Measurements from ENCODE around the gene OGFOD1. TPM values are rescaled to one million over a fixed set of nuclear protein-coding genes. Genes with fewer than 3 reads are reported as not detected.

Gene OGFOD1
- polyA plus RNA-seq, 1 donor (not counting 4 experiments of a cell fraction or from before 2014, with no cell fraction given) = 70.5 TPM

GRCh38 chr16:56493126-56493525, 41.8 kb downstream of the OGFOD1 start:
- Histone ChIP-seq H3K9ac (ENCODE audit: control insufficient read depth, extremely low read depth, insufficient read depth, low read length) (no peak overlapping the region), H3K27ac (ENCODE audit: control insufficient read depth, insufficient read depth, low read length) (no peak overlapping the region), H3K4me2 (ENCODE audit: control insufficient read depth, extremely low read depth, insufficient read depth, low read depth, low read length) (no peak overlapping the region), H3K79me2 (ENCODE audit: control insufficient read depth, insufficient read depth, low read length) (no peaks in the 10 kb centered on the region), H3K4me3 (ENCODE audit: control insufficient read depth in 2 of 3, extremely low read depth in 1 of 3, insufficient read depth in 2 of 3, low read depth in 1 of 3, low read length in 3 of 3) (no peak overlapping the region), H3K9me1 (ENCODE audit: control insufficient read depth, extremely low read depth, insufficient read depth, low read length) (no peaks in the 10 kb centered on the region), H3K9me3 (ENCODE audit: control insufficient read depth, low read depth, low read length) (no peaks in the 10 kb centered on the region), H3K27me3 (ENCODE audit: control insufficient read depth, extremely low read depth, insufficient read depth, low read length) (no peaks in the 10 kb centered on the region), H3K4me1 (ENCODE audit: control insufficient read depth, extremely low read depth, insufficient read depth, low read length) (no peaks in the 10 kb centered on the region), H3K36me3 (ENCODE audit: control insufficient read depth in 2 of 2, extremely low read depth in 1 of 2, insufficient read depth in 2 of 2, low read length in 2 of 2) (peaks cover 0 to 17% of the 10 kb centered on the region in 2 experiments), H2AFZ (ENCODE audit: control insufficient read depth, low read length) (no peak overlapping the region), H4K20me1 (ENCODE audit: control insufficient read depth, extremely low read depth, insufficient read depth, low read length) (no peaks in the 10 kb centered on the region)
- FAIRE-seq = no peak
- no peak for DNase-seq (ENCODE audit: low read depth, low spot score)
- dilution Hi-C loops (cut with MboI; ENCODE audit: extremely low pct_ligation_motif_present, low sequenced_read_pairs) = no loop called here
- TF ChIP-seq, protein P1, sequence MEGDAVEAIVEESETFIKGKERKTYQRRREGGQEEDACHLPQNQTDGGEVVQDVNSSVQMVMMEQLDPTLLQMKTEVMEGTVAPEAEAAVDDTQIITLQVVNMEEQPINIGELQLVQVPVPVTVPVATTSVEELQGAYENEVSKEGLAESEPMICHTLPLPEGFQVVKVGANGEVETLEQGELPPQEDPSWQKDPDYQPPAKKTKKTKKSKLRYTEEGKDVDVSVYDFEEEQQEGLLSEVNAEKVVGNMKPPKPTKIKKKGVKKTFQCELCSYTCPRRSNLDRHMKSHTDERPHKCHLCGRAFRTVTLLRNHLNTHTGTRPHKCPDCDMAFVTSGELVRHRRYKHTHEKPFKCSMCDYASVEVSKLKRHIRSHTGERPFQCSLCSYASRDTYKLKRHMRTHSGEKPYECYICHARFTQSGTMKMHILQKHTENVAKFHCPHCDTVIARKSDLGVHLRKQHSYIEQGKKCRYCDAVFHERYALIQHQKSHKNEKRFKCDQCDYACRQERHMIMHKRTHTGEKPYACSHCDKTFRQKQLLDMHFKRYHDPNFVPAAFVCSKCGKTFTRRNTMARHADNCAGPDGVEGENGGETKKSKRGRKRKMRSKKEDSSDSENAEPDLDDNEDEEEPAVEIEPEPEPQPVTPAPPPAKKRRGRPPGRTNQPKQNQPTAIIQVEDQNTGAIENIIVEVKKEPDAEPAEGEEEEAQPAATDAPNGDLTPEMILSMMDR (optimal IDR thresholded peaks at IDR 0.05 in 1 of 3, IDR thresholded peaks at IDR 0.05 in 1 of 3, conservative IDR thresholded peaks at IDR 0.05 in 1 of 3; ENCODE audit: extremely low read depth in 1 of 3, insufficient read depth in 2 of 3, low read length in 3 of 3) = no peak
- no peak for TF ChIP-seq EZH2 (IDR thresholded peaks at IDR 0.05; ENCODE audit: low read length)

GRCh38 chr16:56493815-56494214, 42.5 kb downstream of the OGFOD1 start:
- TF ChIP-seq, protein P1 (optimal IDR thresholded peaks at IDR 0.05 in 1 of 3, IDR thresholded peaks at IDR 0.05 in 1 of 3, conservative IDR thresholded peaks at IDR 0.05 in 1 of 3; ENCODE audit: extremely low read depth in 1 of 3, insufficient read depth in 2 of 3, low read length in 3 of 3) = no peak
- TF ChIP-seq EZH2 (IDR thresholded peaks at IDR 0.05; ENCODE audit: low read length) = no peak
- no peaks in the 10 kb centered on the region for H3K9me1 ChIP-seq (ENCODE audit: control insufficient read depth, extremely low read depth, insufficient read depth, low read length)
- no peaks in the 10 kb centered on the region for H3K79me2 ChIP-seq (ENCODE audit: control insufficient read depth, insufficient read depth, low read length)
- FAIRE-seq = no peak
- H3K27ac ChIP-seq (ENCODE audit: control insufficient read depth, insufficient read depth, low read length) = no peak overlapping the region
- H3K4me2 ChIP-seq (ENCODE audit: control insufficient read depth, extremely low read depth, insufficient read depth, low read depth, low read length) = no peak overlapping the region
- H3K36me3 ChIP-seq (ENCODE audit: control insufficient read depth in 2 of 2, extremely low read depth in 1 of 2, insufficient read depth in 2 of 2, low read length in 2 of 2) = peaks cover 2 to 17% of the 10 kb centered on the region in 2 experiments
- no peaks in the 10 kb centered on the region for H3K4me1 ChIP-seq (ENCODE audit: control insufficient read depth, extremely low read depth, insufficient read depth, low read length)
- H4K20me1 ChIP-seq (ENCODE audit: control insufficient read depth, extremely low read depth, insufficient read depth, low read length) = no peaks in the 10 kb centered on the region
- H3K27me3 ChIP-seq (ENCODE audit: control insufficient read depth, extremely low read depth, insufficient read depth, low read length) = no peaks in the 10 kb centered on the region
- no peaks in the 10 kb centered on the region for H3K9me3 ChIP-seq (ENCODE audit: control insufficient read depth, low read depth, low read length)
- no peak overlapping the region for H3K4me3 ChIP-seq (ENCODE audit: control insufficient read depth in 2 of 3, extremely low read depth in 1 of 3, insufficient read depth in 2 of 3, low read depth in 1 of 3, low read length in 3 of 3)
- dilution Hi-C loops (cut with MboI; ENCODE audit: extremely low pct_ligation_motif_present, low sequenced_read_pairs) = no loop called here
- no peak for DNase-seq (ENCODE audit: low read depth, low spot score)
- no peak overlapping the region for H2AFZ ChIP-seq (ENCODE audit: control insufficient read depth, low read length)
- H3K9ac ChIP-seq (ENCODE audit: control insufficient read depth, extremely low read depth, insufficient read depth, low read length) = no peak overlapping the region
